Measurements from ENCODE around the gene KLK15.

Gene KLK15

GRCh38 chr19:50843205-50843604 lies 9.8 kb upstream of the KLK15 start:
- DNase-seq: no peak

DNA sequence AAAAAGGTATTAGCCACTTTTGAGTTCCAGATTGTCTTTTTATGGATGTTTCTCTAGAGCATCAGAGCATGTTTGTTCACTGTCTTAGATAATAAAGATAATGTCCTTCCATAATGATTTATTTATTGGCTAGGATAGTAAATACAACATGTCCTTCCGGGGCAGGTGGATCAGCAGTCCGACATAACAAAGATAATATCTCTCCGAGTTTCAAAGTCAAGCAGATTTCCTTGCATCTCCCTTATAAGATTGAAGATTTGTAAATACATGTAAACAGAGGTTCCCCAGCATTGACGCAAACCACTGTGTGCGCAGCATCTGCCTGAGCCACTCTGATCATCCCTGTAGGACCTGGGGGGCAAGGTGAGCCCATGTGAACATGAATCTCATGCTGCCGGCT lies 8.8 kb upstream of the KLK15 start:
- no peak for DNase-seq

DNA sequence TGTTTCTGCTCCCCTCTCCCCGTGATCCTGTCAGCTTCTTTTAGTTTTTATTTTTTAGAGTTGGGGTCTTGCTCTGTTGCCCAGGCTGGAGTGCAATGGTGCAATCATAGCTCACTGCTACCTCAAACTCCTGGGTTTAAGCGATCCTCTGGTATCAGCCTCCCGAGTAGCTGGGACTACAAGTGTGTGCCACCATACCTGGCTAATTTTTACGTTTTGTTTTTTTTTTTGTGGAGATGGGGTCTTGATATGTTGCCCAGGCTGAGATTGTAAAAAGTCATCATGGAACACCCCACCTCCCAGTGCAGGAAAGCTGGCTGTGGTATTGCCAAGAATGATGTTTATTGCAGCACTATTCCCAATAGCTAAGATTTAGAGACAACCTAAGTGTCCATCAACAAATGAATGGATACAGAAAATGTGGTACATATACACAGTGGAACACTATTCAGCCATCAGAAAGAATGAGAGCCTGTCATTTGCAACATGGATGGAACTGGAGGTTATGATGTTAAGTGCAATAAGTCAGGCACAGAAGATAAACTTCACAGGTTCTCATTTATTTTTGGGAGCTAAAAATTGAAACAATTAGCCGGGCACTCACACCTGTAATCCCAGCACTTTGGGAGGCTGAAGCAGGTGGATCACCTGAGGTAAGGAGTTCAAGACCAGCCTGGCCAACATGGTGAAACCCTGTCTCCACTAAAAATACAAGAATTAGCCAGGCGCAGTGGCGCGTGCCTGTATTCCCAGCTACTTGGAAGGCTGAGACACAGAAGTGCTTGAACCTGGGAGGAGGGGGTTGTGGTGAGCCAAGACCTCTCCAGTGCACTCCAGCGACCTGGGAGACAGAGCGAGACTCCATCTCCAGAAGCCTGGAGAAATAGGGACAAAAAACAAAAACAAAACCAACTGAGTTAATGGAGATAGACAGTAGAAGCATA lies 6.6 kb upstream of the KLK15 start:
- DNase-seq: no peak

GRCh38 chr19:50838239-50838638 lies 4.9 kb upstream of the KLK15 start:
- DNase-seq: no peak

- DNase-seq: no peak
Measured at GRCh38 chr19:50837300-50837699, 3.9 kb upstream of the KLK15 start.

- no peak for DNase-seq
Measured at GRCh38 chr19:50836543-50837195, 3.3 kb upstream of the KLK15 start.

GRCh38 chr19:50835785-50836542 lies 2.6 kb upstream of the KLK15 start:
- DNase-seq: peak in 1 of 2 experiments; percentile 71

DNA sequence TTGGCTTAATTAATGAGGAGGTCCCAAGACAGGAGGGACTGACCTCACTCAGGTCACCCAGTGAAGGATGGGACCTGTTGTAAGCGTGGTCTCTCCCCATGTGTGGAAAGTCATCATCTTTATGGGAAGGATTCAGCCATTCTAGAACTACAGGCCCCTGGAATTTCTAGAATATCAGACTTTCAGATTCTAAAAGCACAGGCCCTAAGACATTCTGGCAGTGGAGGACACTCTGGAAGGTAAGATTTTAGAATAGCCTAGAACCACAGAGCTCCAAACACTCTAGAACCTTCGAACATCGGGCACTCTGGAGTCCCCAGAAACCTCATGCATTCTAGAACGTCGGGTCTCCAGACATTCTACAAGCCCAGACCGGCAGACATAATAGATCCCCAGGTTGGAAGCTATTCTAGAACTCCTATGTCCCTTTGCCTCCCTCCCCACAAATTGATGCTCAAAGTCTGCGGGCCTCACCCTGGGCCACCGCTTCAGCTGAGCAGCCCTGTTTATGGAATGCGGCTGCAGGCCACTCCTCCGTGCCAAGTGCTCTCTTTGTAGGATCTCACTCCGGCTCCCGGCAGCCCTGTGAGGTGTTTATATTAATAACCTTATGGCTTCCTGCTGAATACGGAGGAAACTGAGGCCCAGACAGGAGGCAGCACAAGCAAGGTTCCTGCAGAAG lies 1.9 kb upstream of the KLK15 start:
- no peak for DNase-seq

DNA sequence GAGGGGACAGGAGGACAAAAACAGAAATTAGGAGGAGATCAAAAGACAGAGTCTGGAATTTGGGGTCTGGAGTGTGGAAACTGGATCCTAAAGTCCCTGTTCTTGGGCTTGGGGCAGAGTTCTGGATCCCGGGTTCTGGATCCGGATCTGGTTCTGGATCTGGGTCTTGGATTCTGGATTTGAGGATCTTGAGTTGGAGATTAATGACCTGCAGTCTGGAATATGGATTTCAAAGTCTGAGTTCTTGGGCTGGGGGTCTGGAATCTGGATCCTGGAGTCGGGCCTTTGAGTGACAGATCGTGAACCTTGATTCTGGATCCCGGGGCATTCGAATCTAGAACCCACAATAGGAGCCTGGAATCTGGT lies 411 bp upstream of the KLK15 start:
- DNase-seq: no peak

- DNase-seq: no peak
Measured at GRCh38 chr19:50832666-50833065, 708 bp downstream of the KLK15 start.

DNA sequence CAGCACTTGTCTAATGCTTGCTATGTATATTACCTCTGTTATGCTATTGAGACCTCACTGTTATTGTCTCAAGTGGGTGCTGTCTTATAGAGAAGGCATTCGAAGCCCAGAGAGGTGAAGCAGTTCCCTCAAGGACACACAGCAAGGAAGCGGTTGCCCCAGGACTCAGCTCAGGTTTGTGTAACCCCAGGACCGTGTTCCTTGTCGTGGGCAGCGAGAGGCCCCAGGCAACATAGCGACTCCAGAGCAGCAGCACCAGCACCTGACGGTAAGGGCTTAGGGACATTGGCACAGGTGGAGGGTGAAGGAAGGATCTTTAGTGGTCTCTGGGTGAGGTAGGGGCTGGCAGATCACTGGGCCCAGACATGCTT lies 2.4 kb downstream of the KLK15 start:
- no peak for DNase-seq

- no peak for DNase-seq
Measured at GRCh38 chr19:50830266-50831025, 2.9 kb downstream of the KLK15 start.

DNA sequence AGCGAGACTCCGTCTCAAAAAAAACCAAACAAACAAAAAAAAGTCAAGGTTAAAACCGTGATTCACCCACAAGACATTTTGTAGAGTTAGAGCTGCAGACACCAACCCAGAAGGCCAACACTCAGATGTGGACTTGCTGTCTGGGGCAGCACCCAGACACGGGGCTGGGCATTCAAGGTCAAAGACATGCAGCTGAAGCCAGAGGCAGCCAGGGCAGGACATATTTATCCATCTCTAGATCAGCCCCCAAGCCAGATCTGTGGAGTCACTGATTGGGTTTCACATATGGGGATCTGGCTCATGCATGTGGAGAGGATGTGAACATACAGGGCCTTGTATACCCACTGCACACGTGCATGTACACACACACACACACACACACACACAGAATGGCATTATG lies 3.6 kb downstream of the KLK15 start:
- no peak for DNase-seq

- DNase-seq: no peak
Measured at GRCh38 chr19:50827476-50827875, 5.9 kb downstream of the KLK15 start.

DNA sequence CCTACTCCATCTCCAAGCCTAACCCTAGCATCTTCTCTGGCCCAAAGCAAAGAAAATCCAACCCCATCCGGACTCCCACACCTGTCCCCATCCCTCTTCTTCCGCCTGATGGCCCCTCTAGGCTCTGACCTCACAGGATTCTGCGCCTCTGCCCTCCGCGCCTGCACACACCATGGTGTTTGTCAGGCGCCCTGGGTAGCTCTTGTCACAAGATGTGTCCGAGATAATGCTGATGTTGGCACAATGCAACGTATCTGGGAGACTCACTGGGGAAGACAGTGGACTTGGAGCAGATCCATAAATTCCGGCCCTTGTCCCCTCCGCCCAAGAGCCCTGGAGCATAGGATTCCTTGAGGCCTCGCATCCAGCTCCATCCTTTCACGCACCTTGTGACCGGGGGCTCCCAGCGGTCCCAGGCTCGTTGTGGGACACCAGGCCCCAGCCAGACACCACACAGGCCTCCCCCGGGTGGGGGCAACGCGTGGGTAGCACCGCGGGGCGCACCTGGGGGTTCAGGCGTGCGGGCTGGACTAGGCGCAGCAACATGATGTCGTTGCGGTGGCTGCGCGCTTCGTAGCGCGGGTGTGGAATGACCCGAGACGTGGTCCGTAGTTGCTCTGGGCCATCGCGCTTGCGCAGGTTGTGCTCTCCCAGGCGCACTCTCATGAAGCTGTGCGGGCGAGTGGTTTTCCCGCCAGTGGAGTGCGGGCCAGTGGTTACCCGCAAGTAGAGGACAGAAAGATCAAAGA lies 6.7 kb downstream of the KLK15 start:
- DNase-seq: no peak

DNA sequence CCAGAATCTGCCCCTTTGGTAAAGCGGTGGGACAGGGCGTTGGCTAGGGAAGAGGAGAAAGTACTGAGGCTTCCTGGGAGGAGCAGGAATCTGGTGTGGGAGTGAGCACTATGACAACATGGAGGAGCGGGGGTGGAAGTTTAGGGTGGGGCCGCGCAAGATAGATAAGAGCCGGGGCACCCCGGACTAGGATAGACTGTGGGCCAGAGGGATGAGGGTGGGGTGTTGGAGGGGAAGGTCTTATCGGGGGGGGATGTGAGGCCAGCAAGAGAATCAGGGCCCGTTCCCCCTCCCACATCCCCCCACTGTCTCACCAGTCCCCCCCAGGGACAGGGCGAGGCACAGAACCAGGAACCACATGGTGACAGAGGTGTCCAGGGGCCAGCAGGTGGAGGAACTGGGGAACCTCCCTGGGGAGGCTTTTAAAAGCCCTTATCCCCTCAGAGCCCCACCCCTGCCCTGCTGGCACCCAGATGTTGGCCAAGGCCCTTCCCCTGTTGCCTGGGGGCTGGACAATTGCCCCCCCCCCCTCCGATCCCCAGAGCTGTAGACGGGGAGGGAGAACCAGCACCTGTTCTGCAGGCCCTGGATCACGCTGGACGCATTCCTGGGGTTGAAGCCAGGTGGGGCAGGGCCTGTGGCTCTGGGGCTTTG lies 9.9 kb downstream of the KLK15 start, which contains the start of gene KLK1:
KLK1 (minus strand) TSS at position 399 of the 654 bp plus-strand sequence; CDS start at position 360, 39 bp downstream.
- DNase-seq: no peak

DNA sequence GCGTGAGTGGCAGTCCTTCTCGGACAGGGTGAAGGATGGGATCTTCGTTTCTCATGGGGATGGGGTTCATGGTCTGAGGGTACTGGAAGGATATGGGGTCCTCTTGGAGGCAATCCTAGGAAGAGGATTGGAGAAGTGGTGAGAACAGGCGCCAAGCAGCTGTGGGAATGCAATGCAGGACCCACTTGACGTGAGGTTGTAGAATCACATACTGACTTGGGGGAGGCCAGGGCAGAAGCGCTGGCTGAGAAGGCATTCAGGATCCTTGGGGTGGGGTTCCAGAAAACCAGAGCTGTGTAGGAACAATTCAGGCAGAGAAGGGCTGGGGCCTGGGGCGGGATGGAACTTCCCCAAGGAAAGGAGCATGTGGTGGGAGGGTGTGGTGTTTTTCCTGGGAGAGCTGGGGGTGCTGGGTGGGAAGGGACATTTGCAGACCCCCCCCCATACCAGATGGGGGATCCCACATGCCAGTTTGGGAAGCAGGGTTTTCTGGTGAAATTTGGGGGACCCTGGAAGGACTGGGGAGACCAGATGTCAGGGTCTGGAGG lies 10.6 kb downstream of the KLK15 start:
- DNase-seq: no peak

- no peak for DNase-seq
Measured at GRCh38 chr19:50821622-50822021, 11.8 kb downstream of the KLK15 start.

- DNase-seq: no peak
Measured at GRCh38 chr19:50821248-50821612, 12.1 kb downstream of the KLK15 start.

DNA sequence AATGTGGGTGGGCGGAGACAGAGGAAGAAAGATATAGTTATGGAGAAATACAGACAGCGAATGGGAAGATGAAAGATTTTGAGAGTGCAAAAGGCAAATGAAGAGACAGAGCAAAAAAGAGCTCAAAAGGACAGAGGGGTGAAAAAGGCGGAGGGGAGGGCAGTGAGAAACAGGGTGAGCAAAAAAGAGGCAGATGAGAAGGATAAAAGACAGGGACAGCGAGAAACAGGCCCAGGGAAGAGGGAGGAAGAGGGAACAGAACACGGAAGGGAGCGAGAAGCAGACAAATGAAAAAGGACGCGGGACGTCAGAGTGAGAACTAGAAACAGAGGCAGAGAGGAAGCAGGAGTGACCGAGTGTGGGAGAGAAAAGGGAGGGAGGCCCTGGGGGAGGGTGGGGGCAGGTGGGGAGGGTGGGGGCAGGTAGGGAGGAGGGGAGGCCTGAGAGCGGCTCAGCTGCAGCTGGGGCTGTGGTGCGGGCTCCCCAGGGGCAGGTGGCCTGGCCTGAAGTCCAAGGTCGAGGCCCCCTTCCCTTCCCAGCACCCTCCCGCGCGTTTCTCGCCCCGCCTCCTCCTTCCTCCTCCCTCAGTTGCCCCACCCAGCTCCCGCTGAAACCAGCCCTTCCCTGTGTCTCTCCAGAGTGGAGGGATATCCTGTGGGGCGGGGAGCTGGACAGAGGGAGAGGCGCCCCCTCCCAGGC lies 12.7 kb downstream of the KLK15 start:
- no peak for DNase-seq
